GM19193 (cell line): ENCODE measurements around the gene PRLR.

Experiments used
- POLR2A ChIP-seq: IDR thresholded peaks from 4 replicates; pipeline ENCODE4 v1.6.1; 2011; ENCODE audit not compliant: insufficient read depth, insufficient read length; ENCODE audit errors: extremely low read depth

PRLR gene

DNA sequence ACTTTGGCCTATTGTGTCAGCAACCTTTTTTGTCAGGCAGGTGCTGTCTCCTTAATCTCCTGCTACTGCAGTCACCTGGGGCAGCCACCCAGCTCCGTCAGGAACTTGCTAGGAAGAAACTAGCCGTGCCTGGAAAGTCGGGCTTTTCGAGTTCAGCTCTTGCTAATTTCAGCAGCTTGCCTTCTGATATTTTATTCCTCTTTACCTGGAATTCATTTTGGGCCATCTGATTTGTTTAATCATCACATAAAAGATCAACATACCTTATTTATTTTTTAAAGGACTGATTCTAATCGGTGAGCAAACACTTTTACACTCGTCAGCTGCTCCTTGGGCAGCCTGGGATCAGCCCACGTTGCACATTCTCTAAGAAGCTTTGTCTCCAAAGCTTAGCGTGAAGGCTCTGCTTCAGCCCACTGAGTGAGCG lies 42.2 kb downstream of the PRLR start:
- TF ChIP-seq POLR2A: no peak

DNA sequence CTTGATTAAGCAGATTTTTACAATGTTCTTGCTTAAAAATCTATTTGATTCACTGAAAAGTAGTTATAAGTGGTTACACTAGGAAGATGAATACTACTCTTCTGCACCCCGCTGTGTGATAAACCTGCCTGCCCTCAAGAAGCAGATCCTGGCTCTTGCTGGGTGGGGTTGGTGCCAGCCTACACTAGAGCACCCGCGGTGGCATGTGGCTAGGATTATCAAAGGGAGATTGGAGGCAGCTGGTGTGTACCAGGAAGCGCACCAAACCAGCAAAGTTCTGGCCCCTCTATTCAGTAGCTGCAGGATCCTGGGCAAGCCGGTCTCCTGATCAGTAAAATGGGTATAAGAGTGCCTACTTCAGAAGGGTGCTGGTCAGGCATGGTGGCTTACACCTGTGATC lies 43.5 kb downstream of the PRLR start:
- no peak for TF ChIP-seq POLR2A

DNA sequence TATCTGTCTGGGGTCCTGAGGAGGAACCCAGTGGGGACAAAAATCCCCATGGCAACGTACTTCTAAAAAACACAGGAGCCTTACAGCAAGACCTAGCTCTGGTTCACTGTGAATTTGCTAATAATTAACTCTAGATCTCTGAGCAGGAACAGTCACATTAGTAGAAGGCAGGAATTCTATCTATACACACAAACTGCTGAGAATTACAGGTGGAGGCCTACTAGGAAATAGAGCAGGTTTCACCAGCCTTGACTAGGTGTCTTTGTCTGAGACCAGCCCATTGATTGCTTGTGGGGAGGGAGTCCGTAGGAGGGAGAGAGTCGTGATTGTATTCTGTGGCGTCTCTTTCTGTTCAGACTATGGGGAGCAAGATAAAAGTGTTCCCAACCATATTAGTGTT lies 44.8 kb downstream of the PRLR start:
- TF ChIP-seq POLR2A: no peak

DNA sequence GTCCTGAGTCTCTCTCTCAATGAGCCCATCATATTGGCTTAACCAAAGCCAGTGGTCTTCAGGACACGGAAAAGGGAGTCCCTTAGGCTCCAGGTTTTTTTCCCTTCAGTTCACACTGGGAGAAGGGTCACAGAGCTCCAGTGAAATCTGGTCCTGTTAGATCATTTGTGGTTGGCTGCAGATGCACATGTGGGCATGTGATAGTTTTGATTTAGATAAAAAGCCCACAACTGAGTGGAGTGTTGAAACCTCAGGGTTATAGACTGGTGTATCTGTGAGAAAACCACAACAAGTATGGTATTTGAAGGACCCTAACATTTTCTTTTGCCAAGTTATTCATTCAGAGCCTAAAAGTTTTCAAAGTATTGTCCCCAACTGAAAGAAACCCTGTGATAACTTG lies 46.7 kb downstream of the PRLR start:
- TF ChIP-seq POLR2A: no peak

DNA sequence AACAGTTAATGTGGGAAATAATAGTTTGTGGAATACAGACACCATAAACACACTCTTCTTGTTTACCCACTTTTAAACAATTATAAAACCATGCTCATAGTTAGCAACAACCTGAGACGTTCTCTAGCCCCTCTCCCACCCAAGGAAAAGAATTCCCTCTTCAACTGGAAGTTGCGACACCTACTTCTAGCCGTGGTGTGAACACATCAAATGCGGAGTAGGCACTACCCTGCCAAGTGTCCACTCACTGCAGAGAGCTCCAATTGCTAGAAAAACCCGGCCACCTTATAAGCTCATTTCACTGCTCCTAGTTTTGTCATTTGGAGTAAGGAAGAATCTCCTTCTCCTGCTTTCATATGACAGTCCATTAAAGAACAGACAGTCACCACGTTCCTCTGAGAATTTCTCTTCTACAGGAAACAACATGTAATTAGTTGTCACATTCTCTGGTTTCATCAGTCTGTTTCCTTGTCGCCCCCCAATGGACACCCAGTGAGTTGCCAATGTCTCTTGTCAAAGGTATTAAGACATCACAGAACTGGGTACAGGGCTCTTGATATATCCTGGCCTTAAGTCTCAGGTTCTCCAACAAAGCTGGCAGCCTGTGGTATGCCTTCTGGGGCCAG lies 47.3 kb downstream of the PRLR start:
- no peak for TF ChIP-seq POLR2A

DNA sequence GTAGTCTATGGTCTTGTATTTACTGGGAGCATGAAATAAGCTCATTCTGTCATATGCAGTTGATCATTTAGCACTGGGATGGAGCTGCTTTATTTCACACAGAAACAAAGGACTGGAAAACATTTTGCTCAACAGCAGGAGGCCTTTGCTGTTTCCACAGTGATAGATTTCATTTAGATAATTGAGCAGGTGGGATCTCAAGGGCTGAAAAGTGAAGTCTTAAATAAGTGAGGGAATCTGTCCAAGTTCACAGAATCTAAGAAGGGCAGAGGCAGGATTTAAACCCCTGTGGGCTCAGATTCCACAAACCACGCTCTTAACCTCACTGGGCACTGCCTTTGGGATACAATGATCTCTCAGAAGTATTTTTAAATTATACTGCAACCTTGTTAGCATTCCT lies 47.8 kb downstream of the PRLR start:
- TF ChIP-seq POLR2A: no peak

DNA sequence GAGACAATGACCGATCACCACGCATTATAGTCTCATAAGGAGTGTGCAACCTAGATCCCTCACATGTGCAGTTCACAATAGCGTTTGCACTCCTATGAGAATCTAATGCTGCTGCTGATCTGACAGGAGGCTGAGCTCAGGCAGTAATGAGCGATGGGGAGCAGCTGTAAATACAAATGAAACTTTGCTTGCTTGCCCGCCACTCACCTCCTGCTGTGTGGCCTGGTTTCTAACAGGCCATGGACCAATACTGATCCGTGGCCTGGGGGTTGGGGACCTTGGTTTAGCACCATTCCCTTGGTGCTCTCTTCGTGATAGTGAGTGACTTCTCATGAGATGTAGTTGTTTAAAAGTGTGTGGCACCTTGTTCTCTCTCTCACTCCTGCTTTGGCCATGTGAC lies 50.2 kb downstream of the PRLR start:
- TF ChIP-seq POLR2A: no peak

DNA sequence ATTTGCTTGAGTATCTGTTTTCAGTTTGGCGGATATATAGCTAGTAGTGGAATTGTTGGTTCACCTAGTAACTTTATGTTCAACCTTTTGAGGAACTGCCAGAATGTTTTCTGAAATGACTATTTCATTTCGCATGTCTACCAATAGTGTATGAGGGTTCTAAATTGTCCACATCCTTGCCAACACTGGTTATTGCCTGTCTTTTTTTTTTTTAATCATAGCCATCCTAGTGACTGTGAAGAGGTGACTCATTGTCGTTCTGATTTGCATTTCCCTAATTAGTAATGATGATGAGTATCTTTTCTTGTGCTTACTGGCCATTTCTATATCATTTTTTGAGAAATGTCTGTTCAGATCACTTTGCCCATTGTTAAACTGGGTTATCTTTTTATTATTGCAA lies 52.5 kb downstream of the PRLR start:
- no peak for TF ChIP-seq POLR2A

DNA sequence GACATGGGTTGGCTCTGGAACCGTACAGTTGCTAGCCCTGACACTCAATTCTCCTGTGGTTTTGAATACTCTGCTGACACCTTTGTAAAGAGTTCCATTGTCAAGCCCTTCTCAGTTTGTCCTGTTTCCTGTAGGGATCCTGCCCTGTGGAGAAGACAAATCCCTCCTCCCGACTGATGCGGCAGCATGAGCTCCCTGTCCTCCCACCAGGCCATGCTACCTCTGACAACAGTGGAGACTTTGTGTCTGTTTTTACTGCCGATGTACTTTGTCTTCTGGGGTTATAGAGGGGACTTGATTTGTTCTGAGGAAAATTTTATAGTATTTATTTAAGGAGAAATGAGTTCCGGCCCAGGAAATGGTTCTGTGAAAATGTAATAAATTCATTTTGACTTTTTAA lies 57.8 kb downstream of the PRLR start:
- TF ChIP-seq POLR2A: no peak

DNA sequence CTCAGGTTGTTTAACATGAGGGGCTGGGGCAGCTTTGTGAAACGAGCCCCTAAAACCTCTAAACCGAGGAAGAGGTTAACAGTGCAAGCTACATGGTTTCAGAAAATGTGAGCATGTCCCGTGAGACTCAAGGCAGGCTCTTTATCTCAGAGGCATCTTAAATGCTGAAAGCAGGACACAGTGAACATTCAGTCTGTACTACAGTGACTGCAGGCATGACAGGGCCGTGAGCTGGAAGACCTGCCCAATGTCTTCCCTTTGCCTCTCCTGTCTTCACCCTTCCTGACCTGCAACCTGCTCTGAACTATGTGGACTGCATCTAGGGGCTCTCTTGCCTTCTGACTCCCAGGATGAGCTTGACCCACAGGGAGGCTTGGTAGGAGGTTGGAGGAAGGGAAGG lies 58.3 kb downstream of the PRLR start:
- TF ChIP-seq POLR2A: no peak

DNA sequence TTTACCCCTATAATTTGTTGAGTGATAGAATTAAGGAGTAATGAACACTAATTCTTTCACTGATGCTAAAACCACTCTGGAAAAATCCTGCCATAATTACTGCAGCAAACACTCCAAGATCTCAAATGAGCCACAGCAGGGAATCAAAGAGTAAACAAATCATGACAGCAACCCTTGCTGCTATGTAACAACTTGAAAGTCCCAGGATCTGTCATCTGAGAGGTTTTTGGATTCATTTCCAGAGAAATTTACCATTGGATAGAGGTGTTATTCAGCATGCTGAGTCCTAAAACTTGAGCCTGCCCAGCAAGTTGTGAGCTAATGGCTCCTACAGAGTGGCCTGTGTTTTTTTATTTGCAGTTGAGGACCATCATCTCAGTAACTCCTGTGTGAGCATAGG lies 59.2 kb downstream of the PRLR start:
- TF ChIP-seq POLR2A: no peak

DNA sequence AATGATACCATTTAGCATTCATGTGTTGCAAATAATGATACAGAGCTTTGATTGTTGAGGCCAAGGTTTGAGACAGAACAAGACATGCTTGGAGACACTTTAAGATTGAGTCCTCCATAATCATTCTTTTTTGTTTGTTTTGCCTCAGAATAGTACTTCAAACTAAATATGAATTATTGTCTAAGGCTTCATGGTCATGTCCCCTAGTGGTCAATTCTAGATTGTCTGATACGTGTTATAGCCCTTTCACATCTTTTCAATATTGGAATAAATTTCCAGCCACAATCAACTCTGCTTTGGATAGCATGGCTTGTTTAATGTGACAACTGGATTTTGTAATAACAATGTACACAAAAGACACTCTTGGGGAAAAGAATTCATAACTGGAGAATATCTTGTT lies 64.2 kb downstream of the PRLR start:
- TF ChIP-seq POLR2A: no peak

DNA sequence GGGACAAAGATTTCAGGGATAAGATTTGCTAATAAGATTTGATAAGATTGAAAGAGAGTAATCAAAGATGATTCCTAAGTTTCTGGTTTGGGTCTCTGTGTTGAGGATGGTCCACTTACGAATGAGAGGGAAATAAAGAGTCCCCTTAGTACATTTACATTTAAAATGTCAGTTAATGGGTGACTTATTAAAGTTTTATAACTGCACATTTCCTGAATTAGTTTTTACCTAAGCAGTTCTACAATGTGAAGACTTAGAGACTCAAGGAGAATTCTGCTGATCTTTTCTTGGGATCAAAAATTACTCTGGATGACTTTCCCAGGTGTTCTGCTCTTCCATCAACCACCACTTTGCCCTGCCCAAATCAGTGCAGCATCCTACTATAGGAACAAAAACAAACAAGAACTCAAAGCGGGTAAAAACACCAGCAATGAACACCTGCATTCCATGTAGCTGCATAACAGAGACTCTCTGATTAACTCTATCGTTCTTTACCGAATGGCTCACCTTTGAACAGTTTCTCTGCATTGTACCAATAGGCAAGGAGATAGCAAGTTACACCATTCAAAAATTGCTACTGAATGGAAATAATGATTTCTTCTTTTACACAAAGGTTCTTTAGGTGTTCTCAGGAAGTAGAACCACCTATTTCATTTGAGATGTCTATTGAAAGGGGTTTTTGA lies 65.3 kb downstream of the PRLR start:
- TF ChIP-seq POLR2A: no peak

DNA sequence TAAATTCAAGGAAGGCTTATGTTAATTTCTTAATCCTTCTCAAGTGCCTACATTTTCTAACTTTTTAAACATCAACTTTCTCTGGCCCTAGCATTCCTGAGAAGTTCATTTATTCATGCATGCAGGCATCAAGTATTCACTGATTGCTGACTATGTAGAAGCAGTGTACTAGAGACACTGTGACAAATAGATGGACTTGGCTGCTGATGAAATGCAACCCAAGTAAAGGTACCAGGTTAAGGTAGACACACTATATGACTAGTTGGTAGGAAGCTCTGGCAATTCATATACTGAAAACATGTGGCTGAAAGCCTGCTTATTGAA lies 66.6 kb downstream of the PRLR start:
- no peak for TF ChIP-seq POLR2A

DNA sequence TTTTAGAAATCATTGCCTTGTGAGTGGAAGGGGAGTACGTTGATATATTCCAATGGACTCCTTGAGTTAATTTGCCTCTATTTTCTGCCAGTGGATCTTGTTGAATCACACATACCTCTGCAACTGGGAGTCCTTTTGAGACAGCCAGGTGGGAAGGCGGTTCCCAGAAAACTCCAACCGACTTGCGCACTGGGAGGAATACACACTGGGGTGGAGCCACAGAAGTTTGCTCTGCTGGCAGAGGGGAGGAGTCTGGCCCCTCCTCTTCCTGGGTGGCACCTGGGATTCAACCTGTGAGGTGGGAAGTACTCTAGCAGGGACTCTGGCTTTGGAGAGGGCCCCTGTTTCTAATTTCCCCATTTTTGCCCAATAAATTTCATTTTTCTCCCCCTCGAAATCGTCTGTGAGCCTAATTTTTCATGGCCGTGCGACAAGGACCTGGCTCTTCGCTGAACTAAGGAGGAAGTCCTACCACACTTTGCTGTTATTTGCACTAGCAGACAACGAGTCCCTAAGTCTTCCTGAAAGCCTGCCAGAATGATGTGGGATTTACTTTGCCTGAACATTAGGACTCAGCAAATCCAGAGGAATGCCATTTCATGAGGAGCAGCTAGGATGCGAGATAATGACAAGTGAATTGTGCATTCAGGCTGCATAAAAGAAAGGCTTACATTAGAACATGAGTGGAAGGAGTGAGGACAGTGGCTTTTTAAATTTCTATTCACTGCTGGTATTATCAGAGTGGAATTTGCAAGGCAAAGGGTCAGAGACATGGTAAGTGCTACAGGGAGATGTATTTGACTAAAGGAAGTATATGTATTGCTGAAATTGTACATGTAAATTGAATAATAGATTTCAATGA lies 67.2 kb downstream of the PRLR start:
- no peak for TF ChIP-seq POLR2A
